HG02870 (cell line): ENCODE measurements around the gene SKAP2.

Experiments
- ATAC-seq: cut with Tn5 transposase; IDR thresholded peaks from one replicate; pipeline ENCODE4 v1.9.1; 2021; ENCODE audit warnings: mild to moderate bottlenecking, moderate library complexity; ENCODE audit not compliant: unreplicated experiment

Gene SKAP2

GRCh38 chr7:26698194-26698593, 166.2 kb downstream of the SKAP2 start:
- no peak for ATAC-seq

DNA sequence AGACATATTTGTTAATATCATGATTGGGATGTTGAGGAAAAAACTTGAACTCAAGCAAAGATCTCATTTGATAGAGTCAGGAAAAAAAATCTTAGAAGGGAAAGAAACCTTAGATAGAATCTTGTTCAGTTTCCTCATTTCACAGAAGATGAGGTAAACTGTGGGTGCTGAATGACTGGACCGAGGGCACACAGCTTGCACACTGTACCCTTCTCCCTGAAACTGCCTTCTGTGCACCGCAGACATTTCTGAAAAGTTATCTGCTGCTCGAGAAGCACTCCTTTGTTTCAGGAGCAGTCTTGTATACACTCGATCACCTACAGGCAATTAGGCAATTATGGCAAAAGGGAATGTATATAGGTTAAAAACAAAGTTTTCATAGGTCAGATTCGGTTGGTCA, 167.4 kb downstream of the SKAP2 start:
- no peak for ATAC-seq

DNA sequence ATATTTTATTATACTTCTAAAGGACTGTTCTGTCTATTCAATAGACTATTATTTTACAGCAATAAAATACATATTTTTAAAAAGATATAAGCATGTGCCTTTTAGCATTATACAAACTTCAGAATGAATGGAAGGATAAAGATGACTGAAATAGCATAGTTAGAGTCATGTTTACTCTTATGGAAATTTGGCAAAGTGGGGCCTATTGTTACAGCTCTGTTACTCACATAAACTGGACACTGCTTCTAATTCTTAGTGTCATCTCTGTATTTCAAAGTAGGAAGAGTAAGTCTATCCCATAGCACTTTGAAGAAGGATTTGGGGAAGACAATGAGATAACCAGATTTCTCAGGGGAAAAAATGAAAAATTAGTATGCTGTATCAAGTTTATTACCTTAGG, 168.2 kb downstream of the SKAP2 start:
- no peak for ATAC-seq

DNA sequence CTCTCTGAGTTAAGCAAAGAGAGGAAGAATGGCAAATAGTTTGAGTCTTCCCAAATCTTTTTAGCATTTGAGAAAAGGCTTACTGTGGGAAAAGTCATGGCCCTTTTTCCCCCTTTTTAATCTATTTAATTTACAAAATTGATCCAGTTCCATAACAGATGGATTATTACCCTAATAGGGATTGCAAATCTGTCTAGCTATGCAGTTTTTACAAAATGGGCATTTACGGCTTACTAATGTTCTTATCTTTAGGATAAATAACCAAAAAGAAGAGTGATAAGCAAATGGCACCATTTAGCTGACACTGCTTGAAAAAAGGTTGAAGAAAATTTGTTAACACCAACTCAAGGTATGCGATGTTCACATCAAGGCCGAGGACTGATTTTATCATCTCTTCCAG, 169.7 kb downstream of the SKAP2 start:
- ATAC-seq: no peak

- ATAC-seq: no peak
These were observed 170.2 kb downstream of the SKAP2 start for GRCh38 chr7:26694141-26694540.

DNA sequence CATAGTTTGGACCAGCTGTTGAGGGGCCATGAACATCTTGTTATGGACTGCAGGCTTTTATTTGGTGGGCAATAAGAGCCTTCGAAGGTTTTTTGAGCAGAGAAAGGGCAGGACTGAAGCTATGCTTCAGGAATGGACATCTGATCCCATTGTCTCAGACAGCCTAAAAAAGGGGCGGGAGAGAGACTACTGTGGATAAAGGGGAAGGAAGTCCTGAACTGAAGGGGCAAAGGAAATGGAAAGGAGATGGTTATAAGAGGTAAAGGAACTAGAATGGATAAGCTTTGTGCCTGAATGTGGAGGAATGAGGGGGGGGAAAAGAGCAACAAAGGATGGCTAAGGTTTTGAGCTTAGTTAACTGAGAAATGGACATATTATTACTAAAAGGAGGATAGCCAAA, 172.5 kb downstream of the SKAP2 start:
- no peak for ATAC-seq

DNA sequence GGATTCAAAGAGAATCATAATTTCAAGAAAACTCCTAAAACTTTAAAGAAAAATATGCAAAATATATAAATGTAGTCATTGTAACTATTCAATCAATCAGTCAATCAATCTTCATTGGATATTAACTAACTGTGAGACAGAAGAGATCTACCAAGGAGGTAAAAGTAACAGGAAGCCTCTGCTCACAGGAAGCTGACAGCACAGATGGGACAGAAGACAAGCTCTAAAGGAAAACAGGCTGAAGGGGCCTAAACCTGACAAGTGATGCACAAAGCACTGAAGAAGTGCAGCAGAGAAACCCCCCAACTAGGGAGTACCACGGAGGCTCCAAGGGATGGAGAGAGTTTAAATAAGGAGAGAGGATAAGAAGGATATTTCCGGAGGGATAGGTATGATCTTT, 173.0 kb downstream of the SKAP2 start:
- no peak for ATAC-seq

GRCh38 chr7:26690135-26690805, 174.1 kb downstream of the SKAP2 start:
- ATAC-seq: no peak

GRCh38 chr7:26688936-26689506, 175.4 kb downstream of the SKAP2 start:
- peak; percentile 85 for ATAC-seq

- no peak for ATAC-seq
These were observed 176.0 kb downstream of the SKAP2 start for GRCh38 chr7:26688388-26688787.

DNA sequence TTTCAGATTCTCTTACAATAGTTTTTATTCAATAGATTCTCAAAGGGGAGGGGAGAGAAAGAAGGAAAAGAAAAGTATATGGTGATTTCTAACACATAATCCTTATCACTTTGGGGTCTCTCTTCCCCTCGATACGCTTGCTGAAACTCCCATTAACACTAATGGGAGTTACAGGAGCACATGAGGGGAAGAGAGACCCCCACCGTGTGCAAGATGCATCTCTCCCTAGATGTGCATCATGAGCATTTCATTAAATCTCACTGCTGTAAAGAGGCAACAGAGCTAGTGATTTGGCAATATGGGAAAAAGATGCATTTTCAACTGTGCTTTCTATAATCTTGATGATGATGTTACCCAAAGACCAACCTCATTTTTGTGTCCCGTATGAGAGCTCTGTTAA, 177.4 kb downstream of the SKAP2 start:
- no peak for ATAC-seq

DNA sequence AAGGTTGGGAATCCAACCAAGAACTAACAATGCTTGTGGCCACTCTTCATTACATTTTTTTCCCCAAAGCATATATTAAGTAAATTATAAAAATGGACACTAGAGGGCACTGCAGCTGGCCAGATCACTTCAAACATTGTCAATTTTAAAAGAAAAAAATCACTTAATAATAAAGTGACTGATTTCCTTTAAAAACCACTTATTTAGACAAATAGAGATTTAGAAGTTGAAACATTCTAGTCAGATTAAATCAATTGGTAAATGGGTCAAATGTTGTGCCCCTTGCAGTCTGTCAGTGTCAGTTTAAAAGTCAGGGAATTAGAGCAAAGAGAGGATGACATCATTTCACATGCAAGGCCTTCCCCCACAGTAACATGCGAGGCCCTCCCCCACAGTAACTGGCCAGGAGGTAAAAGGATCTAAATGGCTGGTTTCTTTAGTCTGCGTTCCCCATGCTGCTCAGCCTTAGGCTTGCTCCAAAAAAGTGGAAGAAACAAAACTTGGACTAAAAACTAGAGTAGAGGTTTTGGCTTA, 177.9 kb downstream of the SKAP2 start:
- ATAC-seq: no peak

DNA sequence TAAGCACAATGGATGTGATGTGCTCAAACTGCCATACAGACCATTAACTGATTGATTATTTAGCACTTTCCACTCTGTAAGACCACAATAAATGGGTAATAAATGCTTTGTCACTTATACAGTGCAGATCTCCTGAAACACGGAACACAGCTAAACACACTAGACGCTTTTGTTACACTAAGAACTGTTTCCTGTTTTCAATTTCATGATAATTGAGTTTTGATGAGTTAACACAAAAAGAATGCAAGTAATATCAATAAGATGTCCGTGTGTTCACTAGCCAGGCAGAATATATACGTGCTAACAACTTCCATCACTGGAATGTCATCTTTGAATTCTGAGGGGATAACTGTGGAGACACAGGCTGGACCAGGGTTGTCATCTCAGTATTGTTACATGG, 178.8 kb downstream of the SKAP2 start:
- ATAC-seq: no peak

GRCh38 chr7:26684447-26684846, 179.9 kb downstream of the SKAP2 start:
- no peak for ATAC-seq

GRCh38 chr7:26683277-26683676, 181.1 kb downstream of the SKAP2 start:
- ATAC-seq: no peak

GRCh38 chr7:26681819-26682418, 182.5 kb downstream of the SKAP2 start:
- ATAC-seq: no peak

DNA sequence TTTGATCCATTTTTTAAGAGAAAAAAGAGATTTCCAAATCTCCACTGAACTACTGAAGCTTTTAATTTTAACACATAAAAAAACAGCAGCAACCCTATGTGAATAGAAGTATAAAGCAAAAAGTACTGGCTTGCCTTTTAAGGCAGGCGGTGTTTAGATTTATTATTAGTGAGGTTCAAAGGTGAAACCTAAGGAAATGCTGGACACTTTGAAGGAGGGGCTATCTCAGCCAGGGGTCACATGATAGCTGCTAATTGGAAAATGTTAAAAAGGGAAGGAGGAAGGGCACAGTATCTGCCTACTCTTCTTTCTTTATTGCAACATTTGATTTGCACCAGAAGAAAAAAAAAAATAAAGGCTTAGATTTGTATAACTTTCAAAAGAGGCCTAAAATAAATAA, 183.8 kb downstream of the SKAP2 start:
- no peak for ATAC-seq

DNA sequence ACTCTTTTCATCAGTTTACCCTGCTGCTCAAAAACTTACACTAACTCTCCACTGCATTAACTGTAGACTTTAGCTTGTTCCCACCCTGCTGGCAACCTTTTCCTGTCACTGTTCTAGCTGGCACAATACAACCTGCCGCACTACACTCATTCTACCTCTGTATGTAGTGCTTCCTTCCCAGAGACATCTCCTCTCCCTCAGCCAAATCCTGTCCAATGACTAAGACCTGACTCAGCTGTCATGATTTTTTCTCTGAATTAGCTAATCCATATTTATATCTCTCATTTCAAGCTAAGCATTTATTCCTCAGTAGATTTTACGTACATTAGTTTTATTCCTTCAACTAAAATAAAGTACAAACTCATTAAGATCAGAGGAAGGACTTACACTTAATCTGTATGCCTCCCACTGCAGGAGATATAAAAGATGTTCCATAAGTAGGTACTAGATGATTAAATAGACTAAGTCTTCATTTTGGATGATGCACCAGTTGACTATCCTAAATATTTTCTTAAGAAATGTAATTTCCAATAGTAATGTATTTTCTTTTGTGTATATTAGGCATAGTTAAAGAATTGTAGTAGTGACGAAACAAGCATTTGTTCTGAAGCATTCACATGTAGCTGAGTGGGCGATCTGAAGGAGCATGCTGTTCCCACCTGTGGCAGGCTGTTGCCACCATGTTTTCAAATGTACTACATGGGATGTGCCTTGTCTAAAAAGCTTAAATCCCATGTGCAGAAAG, 189.1 kb downstream of the SKAP2 start:
- ATAC-seq: no peak

DNA sequence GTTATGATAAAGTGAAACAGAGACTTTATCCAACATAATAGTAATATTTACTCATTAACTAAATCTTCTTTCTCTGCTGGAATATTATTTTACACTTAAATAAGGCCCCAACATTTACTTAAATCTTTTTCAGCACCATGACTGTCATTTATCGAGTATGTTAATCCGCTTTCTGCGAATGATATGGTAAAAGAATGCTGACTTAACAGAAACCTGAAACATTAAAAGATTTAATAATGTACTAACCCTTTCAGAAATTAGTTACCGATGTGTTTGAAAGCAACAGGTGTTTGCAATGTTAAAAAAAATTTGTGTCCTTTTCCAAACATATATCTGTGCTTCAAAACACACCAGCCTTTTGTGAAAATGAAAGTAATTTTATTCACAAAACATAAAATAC, 190.5 kb downstream of the SKAP2 start:
- ATAC-seq: no peak

GRCh38 chr7:26673271-26673670, 191.1 kb downstream of the SKAP2 start:
- no peak for ATAC-seq

- no peak for ATAC-seq
These were observed 193.5 kb downstream of the SKAP2 start for GRCh38 chr7:26670841-26671240.

GRCh38 chr7:26670290-26670689, 194.1 kb downstream of the SKAP2 start:
- no peak for ATAC-seq
